Upper lobe of right lung (tissue), 1 donor: ENCODE results near the gene F11R. TPM values are rescaled to one million over a fixed set of nuclear protein-coding genes. Genes with fewer than 3 reads are reported as not detected.

ENCODE experiments used
- ATAC-seq: fragments of 200-7000 bp; cut with Tn5 transposase; one replicate; pipeline ENCODE4 v1.9.1; 2020; ENCODE audit warnings: mild to moderate bottlenecking, moderate library complexity
- DNase-seq: peaks from one replicate; pipeline ENCODE4 v3.0.0-alpha.2; 2020
- H3K27ac ChIP-seq: fragments of 200-600 bp; one replicate; pipeline ENCODE4 v1.8.0; 2022
- H3K27me3 ChIP-seq: fragments of 200-600 bp; one replicate; pipeline ENCODE4 v1.8.0; 2022; ENCODE audit warnings: mild to moderate bottlenecking
- H3K36me3 ChIP-seq: fragments of 200-600 bp; one replicate; pipeline ENCODE4 v1.8.0; 2022
- H3K4me1 ChIP-seq: fragments of 200-600 bp; one replicate; pipeline ENCODE4 v1.8.0; 2022
- H3K4me3 ChIP-seq: fragments of 200-600 bp; one replicate; pipeline ENCODE4 v1.8.0; 2022; ENCODE audit warnings: mild to moderate bottlenecking
- H3K9me3 ChIP-seq: fragments of 200-600 bp; one replicate; pipeline ENCODE4 v1.8.0; 2022
- CTCF ChIP-seq: fragments of 200-600 bp; IDR thresholded peaks from one replicate; pipeline ENCODE4 v1.8.0; 2022; ENCODE audit warnings: antibody characterized with exemption
- intact Hi-C: fragments of 100-400 bp; cut with DNase I; formaldehyde crosslinking; loops from one replicate; pipeline ENCODE4 v1.11.0; 2022
- total RNA-seq: library from RNA; stranded (reverse); fragmentation: NEBNext Ultra II Directional; extraction: Animal tissue kit (Norgen Biotek cat#: 25700); gene quantifications from one replicate; pipeline ENCODE4 v1.2.1, GENCODE V29; 2021
- donor health status: DM: no; HTN: yes; CAD: no; lungs with severe emphysema.

Gene F11R
- total RNA-seq, 1 donor from 2014 or later: 167 TPM

GRCh38 chr1:160975026-160975425 is 45.9 kb downstream of the F11R start:
- H3K36me3 ChIP-seq: no peaks in the 10 kb centered on the region
- no peaks in the 10 kb centered on the region for H3K27me3 ChIP-seq
- H3K4me3 ChIP-seq: no peak overlapping the region
- no peaks in the 10 kb centered on the region for H3K4me1 ChIP-seq
- H3K27ac ChIP-seq: no peak overlapping the region
- H3K9me3 ChIP-seq: no peaks in the 10 kb centered on the region
- no peak for ATAC-seq
- DNase-seq: no peak
- no peak for TF ChIP-seq CTCF
- intact Hi-C loops: no loop called here

- Histone ChIP-seq H3K27ac (no peak overlapping the region), H3K9me3 (no peaks in the 10 kb centered on the region), H3K4me1 (no peaks in the 10 kb centered on the region), H3K36me3 (no peaks in the 10 kb centered on the region), H3K27me3 (no peaks in the 10 kb centered on the region), H3K4me3 (no peak overlapping the region)
- TF ChIP-seq CTCF: no peak
- DNase-seq (no peak), ATAC-seq (no peak)
- intact Hi-C loops: no loop called here
Observed at GRCh38 chr1:160973491-160973890, 47.5 kb downstream of the F11R start.

GRCh38 chr1:160972939-160973338 is 48.0 kb downstream of the F11R start:
- Histone ChIP-seq H3K36me3 (no peaks in the 10 kb centered on the region), H3K4me1 (no peaks in the 10 kb centered on the region), H3K27me3 (no peaks in the 10 kb centered on the region), H3K9me3 (no peaks in the 10 kb centered on the region), H3K27ac (no peak overlapping the region), H3K4me3 (no peak overlapping the region)
- no peak for DNase-seq
- TF ChIP-seq CTCF: no peak
- intact Hi-C loops: no loop called here
- ATAC-seq: no peak

- Histone ChIP-seq H3K36me3 (no peaks in the 10 kb centered on the region), H3K4me3 (no peak overlapping the region), H3K4me1 (no peaks in the 10 kb centered on the region), H3K27me3 (no peaks in the 10 kb centered on the region), H3K9me3 (no peaks in the 10 kb centered on the region), H3K27ac (no peak overlapping the region)
- no peak for DNase-seq
- intact Hi-C loops: no loop called here
- ATAC-seq: no peak
- TF ChIP-seq CTCF: no peak
Observed at GRCh38 chr1:160971618-160972056, 49.3 kb downstream of the F11R start.

- intact Hi-C loops: no loop called here
- no peak overlapping the region for H3K4me3 ChIP-seq
- no peaks in the 10 kb centered on the region for H3K9me3 ChIP-seq
- no peak for TF ChIP-seq CTCF
- ATAC-seq (no peak), DNase-seq (no peak)
- no peaks in the 10 kb centered on the region for H3K4me1 ChIP-seq
- no peaks in the 10 kb centered on the region for H3K27me3 ChIP-seq
- no peak overlapping the region for H3K27ac ChIP-seq
- H3K36me3 ChIP-seq: no peaks in the 10 kb centered on the region
Observed at GRCh38 chr1:160963521-160963920, 57.4 kb downstream of the F11R start.

GRCh38 chr1:160961419-160961818 is 59.5 kb downstream of the F11R start:
- intact Hi-C loops: no loop called here
- no peak overlapping the region for H3K4me3 ChIP-seq
- H3K27ac ChIP-seq: no peak overlapping the region
- no peaks in the 10 kb centered on the region for H3K4me1 ChIP-seq
- ATAC-seq: no peak
- no peak for TF ChIP-seq CTCF
- no peaks in the 10 kb centered on the region for H3K36me3 ChIP-seq
- H3K9me3 ChIP-seq: no peaks in the 10 kb centered on the region
- no peaks in the 10 kb centered on the region for H3K27me3 ChIP-seq
- DNase-seq: no peak
